Measurements from ENCODE around the gene SBF2. TPM values are rescaled to one million over a fixed set of nuclear protein-coding genes. Genes with fewer than 3 reads are reported as not detected.

The SBF2 gene
- total RNA-seq, 2 donors from 2014 or later = 18.5 to 25.8 TPM

DNA sequence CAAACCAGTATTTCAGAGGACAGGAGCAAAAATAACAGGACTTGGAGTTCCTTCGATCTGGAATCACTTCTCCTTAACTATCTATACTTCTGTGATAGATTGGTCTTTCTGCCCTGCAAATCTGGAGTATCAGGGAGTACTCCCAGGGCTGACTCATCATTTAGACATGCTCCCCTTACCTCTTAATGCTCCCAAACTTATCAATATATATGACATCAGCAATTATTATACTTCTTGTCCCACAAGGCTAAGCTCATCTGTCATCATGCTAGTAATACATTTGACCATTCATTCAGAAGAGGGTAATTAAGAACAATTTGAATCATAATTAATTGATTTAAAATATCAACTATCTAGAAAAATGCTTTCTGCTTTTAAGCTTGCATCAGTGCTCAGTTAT, 466.3 kb downstream of the SBF2 start:
- no peak for ATAC-seq
- intact Hi-C loops (cut with DNase I) = no loop called here

DNA sequence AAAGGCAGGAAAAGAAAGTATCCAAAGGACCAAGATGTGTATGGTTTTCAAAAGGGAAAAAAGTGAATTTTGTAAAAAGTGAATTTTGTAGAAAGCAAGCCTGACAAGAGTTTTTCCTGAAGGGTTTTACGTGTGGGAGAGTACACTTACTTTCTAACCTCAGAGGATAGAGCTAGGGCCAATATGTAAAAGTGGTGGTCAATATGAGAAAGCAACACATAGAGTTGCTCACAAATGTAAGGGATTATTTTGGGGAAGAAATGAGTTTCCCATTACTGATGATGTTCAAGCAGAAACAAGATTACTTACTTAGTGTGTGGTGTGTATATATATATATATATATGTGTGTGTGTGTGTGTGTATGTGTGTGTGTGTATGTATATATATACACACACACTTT, 467.6 kb downstream of the SBF2 start:
- DNase-seq (no peak), ATAC-seq (no peak)
- intact Hi-C loops (cut with DNase I) = no loop called here

More for the DNA sequence above, 466.3 kb downstream of the SBF2 start:
- no peak for DNase-seq

DNA sequence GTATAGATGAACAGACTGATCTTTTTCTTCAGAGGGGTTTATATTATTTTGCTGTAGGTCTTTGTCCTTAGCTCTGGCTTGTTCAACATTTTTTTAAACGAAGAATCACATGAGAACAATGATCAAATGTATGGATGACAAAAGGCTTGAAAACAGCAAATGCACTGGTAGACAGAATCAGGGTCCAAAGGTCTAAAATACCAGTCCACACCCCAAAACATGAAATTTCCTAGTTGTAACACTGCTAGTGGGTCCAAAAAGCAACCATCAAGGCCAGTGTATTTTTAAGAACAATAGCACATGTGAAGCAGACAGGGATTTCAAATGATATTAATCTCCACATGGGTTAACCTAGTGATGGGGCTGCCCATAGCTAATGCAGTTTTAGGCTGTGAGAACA, 468.1 kb downstream of the SBF2 start:
- intact Hi-C loops (cut with DNase I) = no loop called here
- DNase-seq (no peak), ATAC-seq (no peak)

DNA sequence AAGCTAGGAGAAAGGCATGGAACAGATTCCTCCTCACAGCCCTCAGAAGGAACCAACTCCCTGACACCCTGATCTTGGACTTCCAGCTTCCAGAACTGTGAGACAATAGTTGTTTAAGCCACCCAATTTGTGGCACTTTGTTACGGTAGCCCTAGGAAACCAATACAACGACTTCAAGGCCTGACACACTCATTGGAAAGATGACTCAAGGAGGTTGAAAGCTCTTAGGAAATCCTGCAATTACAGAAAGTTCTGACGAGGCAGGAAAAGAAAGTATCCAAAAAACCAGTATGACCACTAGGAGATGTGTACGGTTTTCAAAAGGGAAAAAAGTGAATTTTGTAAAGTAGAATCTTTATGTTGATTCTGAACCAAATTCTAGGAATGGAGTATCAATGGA, 468.7 kb downstream of the SBF2 start:
- intact Hi-C loops (cut with DNase I) = no loop called here
- ATAC-seq = no peak

DNA sequence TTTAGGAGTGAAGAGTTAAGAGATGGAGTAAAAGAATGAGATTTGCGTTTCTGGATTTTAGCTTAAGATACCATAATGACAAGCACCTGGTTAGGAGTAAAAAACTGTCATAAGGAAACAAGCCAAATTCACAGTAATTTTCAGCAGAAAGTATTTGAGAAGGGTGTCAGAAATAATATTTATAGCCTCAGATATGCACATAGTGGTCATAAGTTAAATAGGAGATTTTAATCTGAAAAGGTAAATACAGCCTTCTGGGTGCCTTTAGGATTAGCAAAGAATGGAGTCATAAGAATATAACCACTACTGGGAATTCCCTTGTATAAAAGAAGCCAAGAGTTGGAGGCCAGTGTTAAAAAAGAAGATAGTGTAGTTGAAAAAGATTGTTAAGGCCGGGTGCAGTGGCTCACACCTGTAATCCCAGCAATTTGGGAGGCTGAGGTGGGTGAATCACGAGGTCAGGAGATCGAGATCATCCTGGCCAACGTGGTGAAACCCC, 470.1 kb downstream of the SBF2 start:
- intact Hi-C loops (cut with DNase I) = no loop called here
- DNase-seq (no peak), ATAC-seq (no peak)

More for the DNA sequence above, 468.7 kb downstream of the SBF2 start:
- DNase-seq = no peak

DNA sequence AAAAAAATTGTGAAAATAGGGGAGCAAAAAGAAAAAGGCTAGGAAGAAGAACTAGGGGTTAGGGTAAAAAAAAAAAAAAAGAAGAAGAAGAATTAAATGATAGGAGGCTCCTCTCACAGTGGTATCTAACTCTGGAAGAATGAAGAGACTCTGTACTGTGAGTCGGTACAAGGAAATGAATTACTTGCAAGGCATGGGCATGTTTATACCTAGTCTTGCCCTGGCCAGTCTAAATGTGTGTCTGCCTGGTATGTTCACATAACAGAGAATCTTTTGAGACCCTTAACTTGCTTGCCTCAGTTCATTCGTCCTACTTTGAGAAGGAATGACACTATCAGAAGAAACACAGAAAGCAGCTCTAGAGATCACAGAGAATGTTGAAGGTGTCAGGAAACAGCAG, 470.6 kb downstream of the SBF2 start:
- intact Hi-C loops (cut with DNase I) = no loop called here
- ATAC-seq = no peak
- DNase-seq = no peak

DNA sequence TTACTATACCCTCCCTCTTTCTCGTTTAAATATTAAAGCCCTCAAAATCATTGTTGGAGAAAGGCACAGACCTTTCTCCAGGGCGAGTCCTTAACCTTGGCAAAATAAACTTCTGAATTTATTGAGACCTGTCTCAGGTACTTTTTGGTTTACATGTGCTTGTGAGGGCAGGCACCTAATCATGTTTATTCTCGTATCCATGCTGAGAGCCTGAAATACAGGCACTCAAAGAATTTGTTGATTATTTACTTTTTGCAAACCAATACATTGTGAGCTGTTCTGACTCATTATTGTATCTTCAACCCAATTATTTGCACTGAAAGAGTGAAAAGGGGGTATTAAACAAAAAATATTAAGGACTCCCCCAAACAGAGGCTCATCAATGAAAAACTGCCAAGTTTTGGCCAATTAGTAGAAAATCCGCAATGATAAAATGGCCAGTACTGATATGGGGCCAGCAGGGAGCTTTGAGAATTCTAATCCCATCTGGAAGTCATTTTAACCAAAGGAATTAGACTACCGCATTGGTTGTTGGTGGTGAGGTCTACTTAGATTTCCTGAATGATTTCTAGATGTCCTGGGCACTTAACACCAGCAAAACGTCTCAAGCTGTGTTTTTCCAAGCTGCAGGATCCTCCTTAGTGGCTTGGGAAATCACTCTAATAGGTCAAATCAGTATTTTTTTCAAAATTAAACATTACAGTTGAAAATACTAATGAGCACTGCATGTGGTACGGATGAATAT, 472.8 kb downstream of the SBF2 start:
- DNase-seq (no peak), ATAC-seq (no peak)
- intact Hi-C loops (cut with DNase I) = no loop called here

DNA sequence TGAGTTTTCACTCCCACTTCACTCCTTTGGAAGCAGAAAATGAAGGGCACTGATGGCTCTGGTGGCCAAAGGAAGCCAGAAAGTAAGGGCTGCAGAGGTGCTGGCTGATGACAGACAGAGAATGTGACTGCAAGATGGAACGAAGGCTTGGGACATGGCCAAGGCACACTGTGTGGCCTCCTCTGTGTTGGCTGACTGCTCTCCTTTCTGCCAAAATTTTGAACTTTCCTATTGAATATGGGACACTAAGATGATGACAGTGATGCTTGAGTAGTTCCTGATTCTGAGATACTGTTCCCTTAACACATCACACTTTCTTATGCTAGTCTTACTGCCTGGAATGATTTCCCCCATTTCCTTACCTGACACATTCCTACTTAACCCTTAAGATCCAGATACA, 473.8 kb downstream of the SBF2 start:
- peak; percentile 58 for DNase-seq
- ATAC-seq = peak; percentile 91 to 95
- intact Hi-C loops (cut with DNase I) = no loop called here

DNA sequence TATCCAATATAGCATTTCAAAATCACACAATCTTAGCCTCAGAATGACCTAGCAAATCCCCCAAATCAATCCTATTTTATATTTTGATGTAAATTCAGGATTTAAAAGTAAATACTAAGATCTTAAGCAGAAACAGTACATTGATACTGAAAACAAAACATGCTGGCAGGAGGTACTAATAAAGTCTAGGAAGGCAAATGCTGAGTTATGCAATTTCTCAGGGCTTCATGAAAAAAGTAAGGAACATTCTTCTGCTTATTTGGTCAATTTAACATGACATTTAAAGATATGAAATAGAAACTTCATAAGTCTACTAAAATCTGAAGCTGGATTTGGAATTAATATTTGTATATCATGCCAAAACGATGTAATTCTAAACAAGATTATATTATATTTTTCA, 476.8 kb downstream of the SBF2 start:
- DNase-seq = no peak
- no peak for ATAC-seq
- intact Hi-C loops (cut with DNase I) = no loop called here

DNA sequence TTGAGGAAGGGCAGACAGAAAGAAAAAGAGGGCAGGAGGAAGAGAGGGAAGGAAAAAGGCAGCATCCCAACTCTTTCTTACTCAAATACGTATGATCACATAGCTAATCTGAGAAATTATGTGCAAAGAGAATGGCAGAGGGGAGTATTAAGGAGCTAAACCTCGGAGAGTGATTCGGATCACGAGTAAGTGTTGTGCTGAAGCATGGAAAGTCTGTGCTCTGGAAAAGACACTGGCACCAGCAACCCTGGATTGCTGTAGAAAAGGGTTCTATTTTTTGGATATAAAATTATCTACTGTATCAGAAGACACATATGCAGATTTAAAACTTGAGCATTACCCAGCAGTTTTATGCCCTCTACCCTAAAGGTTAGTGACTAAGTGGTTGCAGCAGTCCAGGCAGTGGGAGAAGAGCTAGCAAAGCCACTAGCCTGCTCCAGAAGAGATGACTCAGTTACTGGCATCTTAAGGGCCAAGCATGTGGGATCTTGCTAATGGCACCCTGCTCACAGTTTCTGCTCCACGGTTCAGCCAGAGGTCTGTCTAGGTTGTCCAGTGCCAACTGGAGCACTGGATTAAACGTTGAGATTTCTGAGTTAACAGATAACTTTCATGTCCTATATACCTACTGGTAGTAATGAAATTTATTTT, 478.4 kb downstream of the SBF2 start:
- peak; percentile 56 to 86 for ATAC-seq

DNA sequence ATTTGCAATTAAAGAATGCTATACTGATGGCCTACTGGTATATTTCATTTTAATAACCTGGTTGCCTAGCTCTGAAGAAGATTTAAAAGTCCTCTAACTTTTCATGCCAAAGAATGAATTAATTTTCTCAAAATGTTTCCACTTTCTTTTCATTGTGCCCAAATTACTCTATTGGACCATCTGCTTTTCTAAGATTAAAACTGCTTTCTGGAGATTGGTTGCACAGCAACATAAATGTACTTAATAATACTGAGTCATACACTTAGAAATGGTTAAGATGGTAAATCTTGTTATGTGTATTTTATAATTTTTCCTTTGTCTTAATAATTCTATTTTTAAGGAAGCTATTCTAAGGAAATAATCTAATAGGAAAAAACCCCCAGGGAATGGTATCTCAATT, 479.9 kb downstream of the SBF2 start:
- no peak for ATAC-seq
- no peak for DNase-seq
- intact Hi-C loops (cut with DNase I) = no loop called here

More for the DNA sequence above, 478.4 kb downstream of the SBF2 start:
- intact Hi-C loops (cut with DNase I) = no loop called here
- DNase-seq = no peak

DNA sequence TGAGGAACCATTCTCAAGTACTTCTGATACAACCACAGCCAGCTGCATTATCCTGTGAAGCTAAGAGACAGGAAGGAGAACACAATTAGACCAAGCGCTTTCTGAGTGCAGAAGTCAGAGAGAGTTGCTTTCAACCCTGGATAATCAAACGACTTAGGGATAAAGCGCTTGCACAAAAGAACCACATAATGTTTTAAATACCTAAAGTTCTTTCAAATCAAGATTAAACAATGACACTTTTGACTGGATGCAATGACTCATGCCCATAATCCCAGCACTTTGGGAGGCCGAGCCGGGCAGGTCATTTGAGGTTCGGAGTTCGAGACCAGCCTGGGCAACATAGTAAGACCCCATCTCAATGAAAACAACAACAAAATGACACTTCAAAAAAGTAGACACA, 485.1 kb downstream of the SBF2 start:
- DNase-seq = no peak
- intact Hi-C loops (cut with DNase I) = no loop called here
- no peak for ATAC-seq

DNA sequence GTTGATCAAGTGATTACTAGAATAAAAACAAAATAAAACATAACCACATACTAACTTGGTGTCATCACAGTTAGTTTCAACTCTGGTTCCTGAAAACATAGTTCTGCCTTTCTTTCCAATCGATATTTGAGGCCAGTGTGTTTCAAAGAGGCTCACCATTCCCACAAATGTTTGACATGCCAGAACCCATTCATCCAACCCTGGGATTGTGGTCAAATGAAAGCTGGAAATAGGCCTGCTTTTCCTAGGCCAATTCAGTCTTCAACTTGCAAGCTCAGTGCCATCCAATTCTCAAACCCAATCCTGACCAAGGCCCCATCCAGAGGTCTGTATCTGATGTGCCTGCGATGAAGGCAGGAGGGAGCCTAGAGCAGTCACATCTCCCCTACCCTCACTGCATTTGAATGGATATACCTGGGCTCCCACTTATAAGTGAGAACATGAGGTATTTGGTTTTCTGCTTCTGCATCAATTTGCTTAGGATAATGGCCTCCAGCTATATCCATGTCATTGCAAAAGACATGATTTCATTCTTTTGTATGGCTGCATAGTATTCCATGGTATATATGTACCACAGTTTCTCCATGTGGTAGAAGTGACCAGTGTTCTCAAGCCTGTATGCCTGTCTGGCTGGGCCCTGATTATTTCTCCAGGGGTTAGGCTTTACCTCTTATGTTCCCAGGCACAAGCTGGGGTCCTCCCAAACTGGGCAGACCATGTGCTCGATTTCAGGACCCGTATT, 486.9 kb downstream of the SBF2 start:
- ATAC-seq = no peak
- DNase-seq = no peak
- intact Hi-C loops (cut with DNase I) = no loop called here

DNA sequence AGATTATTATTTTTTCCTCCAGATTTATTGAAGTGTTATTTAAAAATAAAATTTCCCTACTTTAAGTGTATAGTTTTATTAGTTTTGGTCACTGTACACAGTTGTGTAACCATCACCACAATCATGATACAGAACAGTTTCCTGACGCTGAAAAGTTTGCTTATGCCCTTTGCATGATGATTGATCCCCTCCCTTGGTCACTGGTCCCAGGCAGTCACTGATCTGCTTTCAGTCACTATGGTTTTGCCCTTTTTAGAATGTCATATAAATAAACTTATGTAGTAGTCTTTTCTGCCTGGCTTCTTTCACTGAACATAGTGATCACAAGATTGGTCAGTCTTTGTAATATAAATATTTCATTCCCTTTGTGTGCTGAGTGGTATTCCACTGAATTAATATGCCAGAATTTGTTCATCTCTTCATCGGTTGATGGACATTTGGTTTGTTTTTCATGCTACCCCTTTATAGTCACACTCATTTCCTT, 489.6 kb downstream of the SBF2 start:
- intact Hi-C loops (cut with DNase I) = no loop called here
- no peak for DNase-seq
- no peak for ATAC-seq

DNA sequence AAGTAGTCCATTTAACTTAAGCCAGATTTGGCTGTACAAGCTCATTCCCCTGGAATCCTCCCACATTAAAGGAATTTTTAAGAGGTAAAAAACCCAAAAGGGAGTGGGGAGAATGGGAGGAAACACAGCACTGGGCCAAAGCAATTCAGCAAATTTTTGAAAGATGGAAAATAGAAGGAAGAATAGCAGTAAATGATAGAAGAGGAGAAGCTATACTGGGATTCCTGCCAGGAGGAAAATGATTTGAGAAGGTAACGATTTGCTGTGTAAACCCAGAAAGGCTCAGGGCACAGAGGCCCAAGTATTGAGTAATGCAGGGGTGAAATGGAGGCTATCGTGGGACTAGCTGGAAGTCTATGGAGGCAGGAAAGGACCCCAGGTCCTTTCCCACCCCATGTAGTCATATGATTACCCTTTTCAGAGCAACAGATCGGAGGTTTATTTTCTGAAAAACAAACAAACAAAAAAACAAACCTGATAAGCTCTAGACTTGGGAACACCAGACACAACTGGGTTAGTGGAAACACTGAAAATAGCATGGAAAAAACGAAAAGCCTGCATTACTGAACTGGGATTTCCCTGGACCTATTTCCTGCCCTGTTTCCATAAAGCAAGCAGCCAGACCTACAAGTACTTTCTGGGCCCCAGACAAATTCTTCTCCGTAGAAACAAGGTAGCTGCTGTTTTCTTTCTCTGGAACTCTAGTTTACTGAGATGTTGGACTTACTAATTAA, 490.2 kb downstream of the SBF2 start:
- intact Hi-C loops (cut with DNase I) = no loop called here
- no peak for DNase-seq
- peak in 1 of 2 donors; percentile 69 for ATAC-seq

DNA sequence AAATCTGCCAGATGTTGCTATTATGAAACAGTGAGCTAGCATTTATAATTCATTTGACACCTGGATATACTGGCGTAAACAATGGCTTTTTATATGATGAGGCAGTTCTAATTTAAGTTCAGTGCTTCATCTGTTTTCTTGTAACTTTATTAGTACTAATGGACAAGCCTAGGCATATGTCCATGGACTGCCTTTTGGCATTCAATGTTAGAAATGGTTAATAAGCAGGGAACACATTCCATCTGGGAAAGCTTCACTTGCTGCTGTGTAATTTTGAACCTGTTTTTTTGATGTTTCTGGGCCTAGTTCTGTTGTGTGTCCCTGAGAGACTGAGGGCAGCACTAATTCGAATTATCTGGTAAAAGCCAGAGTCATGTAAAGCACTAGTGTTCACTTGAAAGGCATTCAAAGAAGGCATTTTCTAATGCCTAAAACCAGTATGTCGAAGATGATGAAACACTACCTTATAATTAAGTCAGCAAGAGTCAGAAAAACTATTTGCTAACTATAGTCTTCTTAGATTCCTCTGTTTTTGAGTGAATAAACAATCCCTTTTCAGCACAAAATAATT, 491.6 kb downstream of the SBF2 start:
- DNase-seq (no peak), ATAC-seq (peak; percentile 62)
- intact Hi-C loops (cut with DNase I) = no loop called here

DNA sequence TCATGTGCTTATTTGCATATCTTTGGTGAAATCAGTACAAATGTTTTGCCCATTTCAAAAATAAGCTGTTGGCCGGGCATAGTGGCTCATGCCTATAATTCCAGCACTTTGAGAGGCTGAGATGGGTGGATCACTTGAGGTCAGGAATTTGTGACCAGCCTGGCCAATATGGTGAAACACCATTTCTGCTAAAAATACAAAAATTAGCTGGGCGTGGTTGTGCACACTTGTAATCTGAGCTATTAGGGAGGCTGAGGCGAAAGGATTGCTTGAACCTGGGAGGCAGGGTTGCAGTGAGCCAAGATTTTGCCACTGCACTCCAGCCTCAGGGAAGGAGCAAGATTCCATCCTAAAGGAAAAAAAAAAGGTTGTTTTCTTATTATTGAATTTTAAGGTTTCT, 494.1 kb downstream of the SBF2 start:
- intact Hi-C loops (cut with DNase I) = no loop called here
- no peak for DNase-seq
- no peak for ATAC-seq

DNA sequence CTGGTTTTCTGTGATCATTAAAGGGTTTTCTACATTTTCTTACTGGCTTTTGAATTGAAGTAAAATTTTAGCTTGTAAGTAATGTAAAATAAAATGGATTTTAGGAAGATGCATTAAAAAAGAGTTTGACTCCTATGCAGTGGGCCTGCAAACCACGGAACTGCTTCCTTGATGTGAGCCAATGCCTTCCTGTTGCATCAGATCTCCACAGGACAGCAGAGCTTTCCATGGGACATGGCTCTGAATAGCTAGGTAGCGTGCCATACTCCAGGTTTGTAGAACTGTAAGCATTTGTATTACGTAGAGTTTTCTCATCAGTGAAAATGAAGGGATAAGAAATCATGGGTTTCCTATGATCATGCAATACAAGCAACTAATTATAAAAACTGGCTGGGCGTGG, 496.7 kb downstream of the SBF2 start:
- DNase-seq (no peak), ATAC-seq (no peak)
- intact Hi-C loops (cut with DNase I) = no loop called here

DNA sequence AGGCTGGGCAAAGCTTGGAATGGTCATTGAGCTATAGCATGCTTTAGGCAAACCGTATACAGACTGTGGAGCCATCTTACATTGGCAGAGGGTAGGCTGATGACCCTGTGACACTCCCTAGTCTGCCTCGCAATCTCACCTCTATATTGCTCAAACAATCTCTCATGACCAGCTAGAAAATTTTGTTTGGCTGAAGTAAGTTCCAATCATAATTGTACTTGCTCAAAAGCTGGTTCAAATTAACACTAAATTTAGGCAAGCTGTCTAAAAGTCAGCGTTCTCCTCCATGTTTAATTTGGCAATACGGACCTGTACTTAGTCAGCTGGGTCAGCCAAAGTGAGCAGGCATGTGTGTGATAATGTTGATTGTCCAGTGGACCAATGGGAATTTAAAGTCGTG, 497.2 kb downstream of the SBF2 start:
- DNase-seq = no peak
- intact Hi-C loops (cut with DNase I) = no loop called here
- ATAC-seq = peak in 1 of 2 donors; percentile 29
